SK-N-SH treated with all-trans-retinoic acid at 6 μM for 48 hours (cell line): ENCODE results near the gene JADE3.

ENCODE experiments used
- ATAC-seq: fragments of 200-7000 bp; cut with Tn5 transposase; 3 replicates; pipeline ENCODE4 v1.9.1; 2020; ENCODE audit warnings: mild to moderate bottlenecking, moderate library complexity
- ARNTL ChIP-seq: fragments of 450-650 bp; formaldehyde crosslinking; IDR thresholded peaks from 2 replicates; pipeline ENCODE4 v1.5.0; 2020; ENCODE audit warnings: low read depth, mild to moderate bottlenecking, moderate library complexity, borderline replicate concordance
- BACH2 ChIP-seq: fragments of 250-450 bp; sonication (Bioruptor Pico); IDR thresholded peaks from 2 replicates; pipeline ENCODE4 v1.9.0; 2021; ENCODE audit warnings: mild to moderate bottlenecking, borderline replicate concordance
- CSDC2 ChIP-seq: fragments of 250-450 bp; sonication (Bioruptor Pico); IDR thresholded peaks from 2 replicates; pipeline ENCODE4 v1.5.0; 2020; ENCODE audit warnings: mild to moderate bottlenecking, moderate library complexity
- ESRRG ChIP-seq: fragments of 250-450 bp; sonication (Bioruptor Pico); IDR thresholded peaks from 2 replicates; pipeline ENCODE4 v1.6.1; 2021; ENCODE audit warnings: mild to moderate bottlenecking
- ISL1 ChIP-seq: fragments of 250-450 bp; sonication (Bioruptor Pico); IDR thresholded peaks from 2 replicates; pipeline ENCODE4 v2.1.2; 2022; ENCODE audit warnings: mild to moderate bottlenecking, moderate library complexity
- OSR1 ChIP-seq: fragments of 250-450 bp; sonication (Bioruptor Pico); IDR thresholded peaks from 2 replicates; pipeline ENCODE4 v1.8.0; 2022; ENCODE audit warnings: moderate library complexity, mild to moderate bottlenecking, inconsistent platforms
- PPARA ChIP-seq: fragments of 250-450 bp; sonication (Bioruptor Pico); IDR thresholded peaks from 2 replicates; pipeline ENCODE4 v1.5.0; 2020; ENCODE audit warnings: mild to moderate bottlenecking, borderline replicate concordance
- RARB ChIP-seq: fragments of 250-450 bp; sonication (Bioruptor Pico); IDR thresholded peaks from 2 replicates; pipeline ENCODE4 v1.8.0; 2021; ENCODE audit warnings: mild to moderate bottlenecking, moderate library complexity
- SNAI2 ChIP-seq: fragments of 250-450 bp; sonication (Bioruptor Pico); IDR thresholded peaks from 2 replicates; pipeline ENCODE4 v1.5.0; 2020; ENCODE audit warnings: mild to moderate bottlenecking, moderate library complexity
- ZC3H10 ChIP-seq: fragments of 250-450 bp; sonication (Bioruptor Pico); IDR thresholded peaks from 2 replicates; pipeline ENCODE4 v1.5.1; 2021; ENCODE audit warnings: mild to moderate bottlenecking, moderate library complexity
- ZFP30 ChIP-seq: fragments of 450-650 bp; formaldehyde crosslinking; IDR thresholded peaks from 2 replicates; pipeline ENCODE4 v1.5.0; 2022; ENCODE audit warnings: mild to moderate bottlenecking, moderate library complexity
- ZNF565 ChIP-seq: fragments of 450-650 bp; formaldehyde crosslinking; conservative IDR thresholded peaks from 2 replicates; pipeline ENCODE4 v1.5.0; 2020; ENCODE audit warnings: low read depth, mild to moderate bottlenecking, moderate library complexity
- ZNF70 ChIP-seq: fragments of 450-650 bp; formaldehyde crosslinking; IDR thresholded peaks from 2 replicates; pipeline ENCODE4 v1.5.0; 2020; ENCODE audit warnings: mild to moderate bottlenecking, moderate library complexity
- ZNF8 ChIP-seq: fragments of 450-650 bp; formaldehyde crosslinking; IDR thresholded peaks from 2 replicates; pipeline ENCODE4 v1.5.0; 2020; ENCODE audit warnings: mild to moderate bottlenecking, moderate library complexity
- TF ChIP-seq, protein P1 (sequence below): fragments of 250-450 bp; sonication (Bioruptor Pico); IDR thresholded peaks from 2 replicates; pipeline ENCODE4 v1.5.1; 2020; ENCODE audit warnings: low read depth, mild to moderate bottlenecking, moderate library complexity
- TF ChIP-seq, protein P2 (sequence below): fragments of 250-450 bp; sonication (Bioruptor Pico); IDR thresholded peaks from 2 replicates; pipeline ENCODE4 v1.5.1; 2021; ENCODE audit warnings: mild to moderate bottlenecking, moderate library complexity
- TF ChIP-seq, protein P3 (sequence below): fragments of 250-450 bp; sonication (Bioruptor Pico); IDR thresholded peaks from 2 replicates; pipeline ENCODE4 v1.8.0; 2020; ENCODE audit warnings: mild to moderate bottlenecking, moderate library complexity, borderline replicate concordance
- TF ChIP-seq, protein P4 (sequence below): fragments of 250-450 bp; sonication (Bioruptor Pico); IDR thresholded peaks from 2 replicates; pipeline ENCODE4 v1.8.0; 2021; ENCODE audit warnings: low read depth, mild to moderate bottlenecking, moderate library complexity, borderline replicate concordance
- TF ChIP-seq, protein P5 (sequence below): fragments of 250-450 bp; sonication (Bioruptor Pico); IDR thresholded peaks from 2 replicates; pipeline ENCODE4 v1.5.0; 2020; ENCODE audit warnings: mild to moderate bottlenecking, moderate library complexity

The JADE3 gene

DNA sequence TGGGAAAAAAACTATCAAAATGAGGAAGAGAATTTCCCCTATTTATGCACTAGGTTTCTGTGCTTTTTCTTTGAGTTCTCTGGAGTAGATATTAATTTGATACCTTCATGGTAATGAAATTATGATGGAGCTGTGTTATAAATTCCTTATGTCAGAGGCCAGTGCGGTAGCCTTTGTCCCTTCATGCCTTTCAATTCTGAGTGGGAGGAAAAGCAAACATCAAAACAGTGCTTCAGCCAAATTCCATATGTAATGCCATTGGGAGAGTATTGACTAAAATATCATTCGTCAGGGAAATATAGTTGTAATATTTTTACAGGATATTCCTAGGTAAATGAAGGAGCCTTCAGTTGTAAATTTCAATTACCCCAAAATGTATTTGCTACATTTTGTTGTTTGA is 148.5 kb downstream of the JADE3 start:
- TF ChIP-seq RARB (CRISPR knock-in tag) (no peak), ARNTL (CRISPR knock-in tag) (no peak)
- TF ChIP-seq, all 23 proteins: peak for 0
- ATAC-seq: no peak

DNA sequence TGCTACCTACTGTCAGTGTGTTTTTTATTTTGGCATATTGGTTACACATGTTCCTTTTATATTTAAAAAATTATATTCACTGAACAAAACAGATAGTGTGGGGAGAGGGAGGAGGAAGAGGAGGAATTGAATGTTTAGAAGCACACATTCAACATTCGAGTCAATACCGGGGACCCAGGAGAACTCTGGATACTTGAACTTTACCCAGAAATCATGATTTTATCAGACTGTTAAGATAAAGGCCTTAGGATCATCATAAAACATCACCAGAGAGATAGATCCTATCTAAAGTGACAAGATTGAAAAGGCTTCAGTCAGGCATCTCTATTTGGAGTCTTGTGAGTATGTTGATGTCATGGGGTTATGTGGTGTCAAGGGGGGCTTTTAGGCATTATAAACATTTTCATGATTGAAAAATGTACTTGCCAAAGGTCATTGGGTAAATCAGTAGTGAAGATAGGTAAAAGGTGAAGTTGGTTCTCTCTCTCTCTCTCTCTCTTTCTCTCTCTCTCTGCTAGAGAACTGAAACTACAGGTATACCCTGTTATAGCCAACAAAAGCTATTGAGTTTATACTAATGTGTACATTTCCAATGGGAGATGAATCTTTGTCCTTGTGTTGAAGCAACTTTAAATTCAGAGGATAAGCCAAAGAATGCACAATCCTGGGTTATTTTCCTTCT is 149.2 kb downstream of the JADE3 start:
- TF ChIP-seq SNAI2 (CRISPR knock-in tag) (no peak), ZNF70 (CRISPR knock-in tag) (no peak), ZFP30 (CRISPR knock-in tag) (no peak), CSDC2 (no peak)
- TF ChIP-seq, protein P1, sequence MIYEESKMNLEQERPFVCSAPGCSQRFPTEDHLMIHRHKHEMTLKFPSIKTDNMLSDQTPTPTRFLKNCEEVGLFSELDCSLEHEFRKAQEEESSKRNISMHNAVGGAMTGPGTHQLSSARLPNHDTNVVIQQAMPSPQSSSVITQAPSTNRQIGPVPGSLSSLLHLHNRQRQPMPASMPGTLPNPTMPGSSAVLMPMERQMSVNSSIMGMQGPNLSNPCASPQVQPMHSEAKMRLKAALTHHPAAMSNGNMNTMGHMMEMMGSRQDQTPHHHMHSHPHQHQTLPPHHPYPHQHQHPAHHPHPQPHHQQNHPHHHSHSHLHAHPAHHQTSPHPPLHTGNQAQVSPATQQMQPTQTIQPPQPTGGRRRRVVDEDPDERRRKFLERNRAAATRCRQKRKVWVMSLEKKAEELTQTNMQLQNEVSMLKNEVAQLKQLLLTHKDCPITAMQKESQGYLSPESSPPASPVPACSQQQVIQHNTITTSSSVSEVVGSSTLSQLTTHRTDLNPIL: no peak
- no peak for ATAC-seq

DNA sequence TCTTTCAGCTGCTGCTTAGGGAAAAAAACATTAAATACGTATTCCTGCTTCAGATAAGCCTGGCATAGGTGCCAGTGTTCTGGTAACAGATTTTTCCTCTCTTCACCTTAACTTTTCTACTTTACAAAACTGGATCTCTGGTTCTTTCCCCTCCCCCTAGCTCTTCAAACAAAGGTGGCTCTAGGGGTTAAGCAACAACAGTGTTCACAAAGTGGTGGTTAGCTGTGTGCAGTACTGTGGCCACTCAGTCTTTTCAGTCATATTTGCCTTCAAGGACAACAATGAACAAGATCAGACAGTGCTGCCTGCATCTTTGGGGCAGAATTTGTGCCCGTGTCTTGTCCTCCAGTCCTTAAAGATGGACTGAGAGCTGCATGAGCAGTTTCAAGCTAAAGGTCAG is 151.0 kb downstream of the JADE3 start:
- TF ChIP-seq ZNF565 (CRISPR knock-in tag): no peak
- no peak for TF ChIP-seq BACH2 (CRISPR knock-in tag)
- TF ChIP-seq, protein P1: no peak
- TF ChIP-seq PPARA (CRISPR knock-in tag): no peak
- no peak for TF ChIP-seq ZNF70 (CRISPR knock-in tag)
- TF ChIP-seq SNAI2 (CRISPR knock-in tag): no peak
- TF ChIP-seq, protein P2, sequence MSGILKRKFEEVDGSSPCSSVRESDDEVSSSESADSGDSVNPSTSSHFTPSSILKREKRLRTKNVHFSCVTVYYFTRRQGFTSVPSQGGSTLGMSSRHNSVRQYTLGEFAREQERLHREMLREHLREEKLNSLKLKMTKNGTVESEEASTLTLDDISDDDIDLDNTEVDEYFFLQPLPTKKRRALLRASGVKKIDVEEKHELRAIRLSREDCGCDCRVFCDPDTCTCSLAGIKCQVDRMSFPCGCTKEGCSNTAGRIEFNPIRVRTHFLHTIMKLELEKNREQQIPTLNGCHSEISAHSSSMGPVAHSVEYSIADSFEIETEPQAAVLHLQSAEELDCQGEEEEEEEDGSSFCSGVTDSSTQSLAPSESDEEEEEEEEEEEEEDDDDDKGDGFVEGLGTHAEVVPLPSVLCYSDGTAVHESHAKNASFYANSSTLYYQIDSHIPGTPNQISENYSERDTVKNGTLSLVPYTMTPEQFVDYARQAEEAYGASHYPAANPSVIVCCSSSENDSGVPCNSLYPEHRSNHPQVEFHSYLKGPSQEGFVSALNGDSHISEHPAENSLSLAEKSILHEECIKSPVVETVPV: no peak
- TF ChIP-seq, protein P3, sequence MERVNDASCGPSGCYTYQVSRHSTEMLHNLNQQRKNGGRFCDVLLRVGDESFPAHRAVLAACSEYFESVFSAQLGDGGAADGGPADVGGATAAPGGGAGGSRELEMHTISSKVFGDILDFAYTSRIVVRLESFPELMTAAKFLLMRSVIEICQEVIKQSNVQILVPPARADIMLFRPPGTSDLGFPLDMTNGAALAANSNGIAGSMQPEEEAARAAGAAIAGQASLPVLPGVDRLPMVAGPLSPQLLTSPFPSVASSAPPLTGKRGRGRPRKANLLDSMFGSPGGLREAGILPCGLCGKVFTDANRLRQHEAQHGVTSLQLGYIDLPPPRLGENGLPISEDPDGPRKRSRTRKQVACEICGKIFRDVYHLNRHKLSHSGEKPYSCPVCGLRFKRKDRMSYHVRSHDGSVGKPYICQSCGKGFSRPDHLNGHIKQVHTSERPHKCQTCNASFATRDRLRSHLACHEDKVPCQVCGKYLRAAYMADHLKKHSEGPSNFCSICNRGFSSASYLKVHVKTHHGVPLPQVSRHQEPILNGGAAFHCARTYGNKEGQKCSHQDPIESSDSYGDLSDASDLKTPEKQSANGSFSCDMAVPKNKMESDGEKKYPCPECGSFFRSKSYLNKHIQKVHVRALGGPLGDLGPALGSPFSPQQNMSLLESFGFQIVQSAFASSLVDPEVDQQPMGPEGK (CRISPR knock-in tag): no peak
- no peak for TF ChIP-seq RARB (CRISPR knock-in tag)
- no peak for TF ChIP-seq CSDC2
- no peak for TF ChIP-seq ESRRG (CRISPR knock-in tag)
- no peak for TF ChIP-seq ZFP30 (CRISPR knock-in tag)
- no peak for TF ChIP-seq ZC3H10 (CRISPR knock-in tag)
- TF ChIP-seq OSR1 (CRISPR knock-in tag): no peak
- no peak for ATAC-seq

DNA sequence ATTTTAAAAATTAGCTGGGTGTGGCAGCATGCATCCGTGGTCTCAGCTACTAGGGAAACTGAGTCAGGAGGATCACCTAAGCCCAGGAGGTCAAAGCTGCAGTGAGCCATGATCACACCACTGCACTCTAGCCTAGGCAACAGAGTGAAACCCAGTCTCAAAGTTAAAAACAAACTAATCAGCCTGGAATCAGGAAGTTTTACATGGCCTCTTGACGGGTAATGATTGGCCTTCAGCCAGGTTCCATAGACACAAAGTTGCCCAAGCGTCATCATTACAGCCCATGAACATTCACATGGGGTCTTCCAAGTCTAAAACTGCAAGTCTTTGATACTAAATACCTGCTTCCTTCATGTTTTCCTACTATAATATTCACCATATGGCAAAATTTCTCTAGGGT is 156.0 kb downstream of the JADE3 start:
- no peak for ATAC-seq
- TF ChIP-seq, protein P4, sequence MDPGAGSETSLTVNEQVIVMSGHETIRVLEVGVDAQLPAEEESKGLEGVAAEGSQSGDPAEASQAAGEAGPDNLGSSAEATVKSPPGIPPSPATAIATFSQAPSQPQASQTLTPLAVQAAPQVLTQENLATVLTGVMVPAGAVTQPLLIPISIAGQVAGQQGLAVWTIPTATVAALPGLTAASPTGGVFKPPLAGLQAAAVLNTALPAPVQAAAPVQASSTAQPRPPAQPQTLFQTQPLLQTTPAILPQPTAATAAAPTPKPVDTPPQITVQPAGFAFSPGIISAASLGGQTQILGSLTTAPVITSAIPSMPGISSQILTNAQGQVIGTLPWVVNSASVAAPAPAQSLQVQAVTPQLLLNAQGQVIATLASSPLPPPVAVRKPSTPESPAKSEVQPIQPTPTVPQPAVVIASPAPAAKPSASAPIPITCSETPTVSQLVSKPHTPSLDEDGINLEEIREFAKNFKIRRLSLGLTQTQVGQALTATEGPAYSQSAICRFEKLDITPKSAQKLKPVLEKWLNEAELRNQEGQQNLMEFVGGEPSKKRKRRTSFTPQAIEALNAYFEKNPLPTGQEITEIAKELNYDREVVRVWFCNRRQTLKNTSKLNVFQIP: no peak
- TF ChIP-seq BACH2 (CRISPR knock-in tag) (no peak), PPARA (CRISPR knock-in tag) (no peak), ZFP30 (CRISPR knock-in tag) (no peak), ZNF565 (CRISPR knock-in tag) (no peak), ZNF70 (CRISPR knock-in tag) (no peak), ZNF8 (no peak), ISL1 (CRISPR knock-in tag) (no peak), ARNTL (CRISPR knock-in tag) (no peak)
- TF ChIP-seq, protein P5, sequence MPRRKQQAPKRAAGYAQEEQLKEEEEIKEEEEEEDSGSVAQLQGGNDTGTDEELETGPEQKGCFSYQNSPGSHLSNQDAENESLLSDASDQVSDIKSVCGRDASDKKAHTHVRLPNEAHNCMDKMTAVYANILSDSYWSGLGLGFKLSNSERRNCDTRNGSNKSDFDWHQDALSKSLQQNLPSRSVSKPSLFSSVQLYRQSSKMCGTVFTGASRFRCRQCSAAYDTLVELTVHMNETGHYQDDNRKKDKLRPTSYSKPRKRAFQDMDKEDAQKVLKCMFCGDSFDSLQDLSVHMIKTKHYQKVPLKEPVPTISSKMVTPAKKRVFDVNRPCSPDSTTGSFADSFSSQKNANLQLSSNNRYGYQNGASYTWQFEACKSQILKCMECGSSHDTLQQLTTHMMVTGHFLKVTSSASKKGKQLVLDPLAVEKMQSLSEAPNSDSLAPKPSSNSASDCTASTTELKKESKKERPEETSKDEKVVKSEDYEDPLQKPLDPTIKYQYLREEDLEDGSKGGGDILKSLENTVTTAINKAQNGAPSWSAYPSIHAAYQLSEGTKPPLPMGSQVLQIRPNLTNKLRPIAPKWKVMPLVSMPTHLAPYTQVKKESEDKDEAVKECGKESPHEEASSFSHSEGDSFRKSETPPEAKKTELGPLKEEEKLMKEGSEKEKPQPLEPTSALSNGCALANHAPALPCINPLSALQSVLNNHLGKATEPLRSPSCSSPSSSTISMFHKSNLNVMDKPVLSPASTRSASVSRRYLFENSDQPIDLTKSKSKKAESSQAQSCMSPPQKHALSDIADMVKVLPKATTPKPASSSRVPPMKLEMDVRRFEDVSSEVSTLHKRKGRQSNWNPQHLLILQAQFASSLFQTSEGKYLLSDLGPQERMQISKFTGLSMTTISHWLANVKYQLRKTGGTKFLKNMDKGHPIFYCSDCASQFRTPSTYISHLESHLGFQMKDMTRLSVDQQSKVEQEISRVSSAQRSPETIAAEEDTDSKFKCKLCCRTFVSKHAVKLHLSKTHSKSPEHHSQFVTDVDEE (CRISPR knock-in tag): no peak
- TF ChIP-seq, protein P2: no peak
- TF ChIP-seq, protein P1: no peak
